GM06990 (cell line): ENCODE measurements around the gene MBTD1.

Experiments
- DNase-seq: peaks from one replicate; pipeline ENCODE4 v3.0.0-alpha.2; 2011; ENCODE audit not compliant: insufficient read length; ENCODE audit errors: extremely low read depth
- H3K27me3 ChIP-seq: replicated peaks from 2 replicates; pipeline ENCODE4 v1.6.0; 2011; ENCODE audit warnings: low read length; ENCODE audit not compliant: control insufficient read depth, insufficient read depth
- H3K36me3 ChIP-seq: 2 replicates; pipeline ENCODE4 v1.5.1; 2011; ENCODE audit warnings: low read length; ENCODE audit not compliant: control insufficient read depth, insufficient read depth
- H3K4me3 ChIP-seq: replicated peaks from 2 replicates; pipeline ENCODE4 v1.5.1; 2011; ENCODE audit warnings: low read depth, mild to moderate bottlenecking, control low read depth, low read length
- TF ChIP-seq, protein P1 (sequence below): IDR thresholded peaks from 2 replicates; pipeline ENCODE4 v1.5.1; 2011; ENCODE audit warnings: low read length, control low read depth, mild to moderate bottlenecking, inconsistent platforms; ENCODE audit not compliant: insufficient read depth, poor library complexity, severe bottlenecking

Gene MBTD1

DNA sequence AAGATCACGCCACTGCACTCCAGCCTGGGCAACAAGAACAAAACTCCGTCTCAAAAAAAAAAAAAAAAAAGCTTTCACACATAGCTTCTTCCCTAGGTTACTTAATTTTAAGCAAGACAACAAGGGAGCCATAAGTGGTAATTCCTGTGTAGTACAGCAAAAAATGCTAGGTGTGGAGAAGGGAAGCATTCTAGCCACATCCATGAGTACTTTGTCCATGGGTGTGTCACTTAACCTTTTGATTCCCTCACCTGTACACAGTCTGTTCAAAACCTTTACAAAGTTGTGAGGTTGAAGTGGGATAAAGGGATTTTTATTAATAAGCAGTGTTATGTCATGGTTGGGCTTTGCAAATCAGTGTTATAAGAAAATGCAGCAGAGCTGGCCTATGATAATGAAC lies 89.1 kb downstream of the MBTD1 start:
- Histone ChIP-seq H3K36me3 (peaks cover 4% of the 10 kb centered on the region), H3K4me3 (no peak overlapping the region), H3K27me3 (no peaks in the 10 kb centered on the region)
- DNase-seq = no peak
- TF ChIP-seq, protein P1, sequence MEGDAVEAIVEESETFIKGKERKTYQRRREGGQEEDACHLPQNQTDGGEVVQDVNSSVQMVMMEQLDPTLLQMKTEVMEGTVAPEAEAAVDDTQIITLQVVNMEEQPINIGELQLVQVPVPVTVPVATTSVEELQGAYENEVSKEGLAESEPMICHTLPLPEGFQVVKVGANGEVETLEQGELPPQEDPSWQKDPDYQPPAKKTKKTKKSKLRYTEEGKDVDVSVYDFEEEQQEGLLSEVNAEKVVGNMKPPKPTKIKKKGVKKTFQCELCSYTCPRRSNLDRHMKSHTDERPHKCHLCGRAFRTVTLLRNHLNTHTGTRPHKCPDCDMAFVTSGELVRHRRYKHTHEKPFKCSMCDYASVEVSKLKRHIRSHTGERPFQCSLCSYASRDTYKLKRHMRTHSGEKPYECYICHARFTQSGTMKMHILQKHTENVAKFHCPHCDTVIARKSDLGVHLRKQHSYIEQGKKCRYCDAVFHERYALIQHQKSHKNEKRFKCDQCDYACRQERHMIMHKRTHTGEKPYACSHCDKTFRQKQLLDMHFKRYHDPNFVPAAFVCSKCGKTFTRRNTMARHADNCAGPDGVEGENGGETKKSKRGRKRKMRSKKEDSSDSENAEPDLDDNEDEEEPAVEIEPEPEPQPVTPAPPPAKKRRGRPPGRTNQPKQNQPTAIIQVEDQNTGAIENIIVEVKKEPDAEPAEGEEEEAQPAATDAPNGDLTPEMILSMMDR = no peak

DNA sequence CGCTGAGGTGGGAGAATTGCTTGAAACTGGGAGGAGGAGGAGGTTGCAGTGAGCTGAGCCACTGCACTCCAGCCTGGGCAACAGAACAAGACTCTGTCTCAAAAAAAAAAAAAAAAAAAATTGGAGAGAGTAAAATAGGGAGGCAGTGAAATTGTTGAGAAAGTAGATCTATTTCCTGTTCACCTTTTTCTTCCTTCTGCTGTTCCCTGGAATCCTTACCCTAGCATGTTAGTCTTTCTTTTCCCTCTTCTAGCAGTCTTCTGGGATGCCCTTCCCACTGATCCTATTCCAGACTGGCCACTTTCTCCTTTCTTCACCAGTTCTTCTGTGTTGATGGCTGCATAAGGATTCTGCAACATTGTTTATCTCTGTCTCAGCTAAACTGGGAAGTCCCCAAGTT lies 90.5 kb downstream of the MBTD1 start:
- TF ChIP-seq, protein P1 = no peak
- no peak overlapping the region for H3K4me3 ChIP-seq
- DNase-seq = no peak
- H3K27me3 ChIP-seq = no peaks in the 10 kb centered on the region
- peaks cover 4% of the 10 kb centered on the region for H3K36me3 ChIP-seq

GRCh38 chr17:51166987-51167931 lies 92.6 kb downstream of the MBTD1 start:
- TF ChIP-seq, protein P1 = peak; percentile 91
- Histone ChIP-seq H3K36me3 (peaks cover 4% of the 10 kb centered on the region), H3K27me3 (no peaks in the 10 kb centered on the region), H3K4me3 (peak overlapping the region; percentile 88)
- peak; percentile 81 for DNase-seq

- Histone ChIP-seq H3K4me3 (peak within 1 kb of the TSS; percentile 88), H3K36me3 (peaks cover 10% of the 10 kb centered on the region), H3K27me3 (no peaks in the 10 kb centered on the region)
- TF ChIP-seq, protein P1 = no peak
- DNase-seq = peak; percentile 90
Measured at GRCh38 chr17:51166198-51166986, 93.5 kb downstream of the MBTD1 start, which contains the start of gene NME2. TSS of gene NME2 (plus strand) at chr17:51166411. CDS start at chr17:51166831, 420 bp downstream.

DNA sequence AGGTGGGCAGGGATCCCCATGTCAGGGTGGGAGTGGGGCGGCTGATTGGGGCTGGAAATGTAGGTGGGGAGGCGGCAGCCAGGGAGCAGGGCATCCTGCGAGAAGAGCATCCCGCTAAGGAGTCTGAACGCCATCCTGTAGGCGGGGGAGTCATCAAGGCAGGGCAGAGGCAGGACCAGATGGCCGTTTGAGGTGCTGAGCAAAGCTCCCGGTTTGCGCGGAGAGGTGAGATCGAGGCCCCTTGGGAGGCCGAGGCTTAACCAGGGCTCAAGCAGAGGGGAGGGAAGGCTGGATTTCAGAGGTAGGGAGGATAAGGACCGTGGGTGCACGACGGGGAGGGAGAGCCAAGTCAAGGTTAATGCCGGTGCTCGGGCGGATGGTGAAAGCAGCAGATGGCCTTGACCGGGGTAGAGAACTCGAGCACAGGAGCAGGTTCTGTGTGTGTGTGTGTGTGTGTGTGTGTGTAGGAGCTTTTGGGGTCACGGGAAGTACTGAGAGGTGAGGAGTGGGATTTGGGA lies 94.1 kb downstream of the MBTD1 start:
- H3K4me3 ChIP-seq = peak overlapping the region; percentile 88
- no peak for DNase-seq
- H3K36me3 ChIP-seq = peaks cover 14% of the 10 kb centered on the region
- no peaks in the 10 kb centered on the region for H3K27me3 ChIP-seq
- TF ChIP-seq, protein P1 = no peak
